CD8-positive, alpha-beta memory T cell (primary cell): ENCODE measurements around the gene CELA2A. TPM values are rescaled to one million over a fixed set of nuclear protein-coding genes. Genes with fewer than 3 reads are reported as not detected.
"Not testable (repeated sequence)": the region's sequence is repeated elsewhere in the genome, so short reads cannot be mapped to it uniquely, and the experiment has no call there.

Source experiments
- CTCF ChIA-PET: fragments of 350-600 bp; sonication (Branson Sonifier 250); formaldehyde crosslinking; loops from one replicate; lab custom pipeline; 2021; ENCODE audit warnings: antibody characterized with exemption; lab: Charles Lee
- POLR2A ChIA-PET: fragments of 350-600 bp; sonication (Branson Sonifier 250); formaldehyde crosslinking; loops from one replicate; lab custom pipeline; 2021; ENCODE audit warnings: antibody characterized with exemption; lab: Charles Lee
- DNase-seq, 5 donors: peaks; one replicate each; pipeline versions ENCODE4 v3.0.0 to v3.0.0-alpha.2; 2020 to 2022; ENCODE audit warnings: mixed read lengths in 1 of 5
- H3K27ac ChIP-seq: one replicate; pipeline ENCODE4 v1.7.0; 2013; ENCODE audit warnings: low read depth, mild to moderate bottlenecking, low read length, moderate library complexity
- H3K27me3 ChIP-seq: 2 replicates; pipeline ENCODE4 v1.7.0; 2013; ENCODE audit warnings: low read length, mild to moderate bottlenecking; ENCODE audit not compliant: insufficient read depth, poor library complexity, severe bottlenecking
- H3K36me3 ChIP-seq: 2 replicates; pipeline ENCODE4 v1.7.0; 2013; ENCODE audit warnings: mild to moderate bottlenecking, low read length, moderate library complexity; ENCODE audit not compliant: insufficient read depth
- H3K4me1 ChIP-seq: 2 replicates; pipeline ENCODE4 v1.7.0; 2013; ENCODE audit warnings: mild to moderate bottlenecking, low read length, moderate library complexity; ENCODE audit not compliant: insufficient read depth
- H3K4me3 ChIP-seq: 2 replicates; pipeline ENCODE4 v1.7.0; 2013; ENCODE audit warnings: mild to moderate bottlenecking, low read length
- H3K9me3 ChIP-seq: 2 replicates; pipeline ENCODE4 v1.7.0; 2013; ENCODE audit warnings: mild to moderate bottlenecking, low read length
- H3K27ac Mint-ChIP-seq, 8 donors: one replicate each; pipeline ENCODE4 v1.8.0; 2020 to 2021; ENCODE audit warnings: mixed read lengths in 8 of 8, mild to moderate bottlenecking in 6 of 8, inconsistent platforms in 3 of 8, moderate library complexity in 3 of 8
- H3K27me3 Mint-ChIP-seq, 2 donors: one replicate each; pipeline ENCODE4 v1.8.0; 2020 to 2021; ENCODE audit warnings: mixed read lengths in 2 of 2, mild to moderate bottlenecking in 1 of 2, moderate library complexity in 1 of 2
- H3K36me3 Mint-ChIP-seq, 3 donors: one replicate each; pipeline ENCODE4 v1.8.0; 2020 to 2021; ENCODE audit warnings: mixed read lengths in 3 of 3, inconsistent platforms in 1 of 3, mild to moderate bottlenecking in 1 of 3
- H3K4me1 Mint-ChIP-seq, 3 donors: one replicate each; pipeline ENCODE4 v1.8.0; 2020 to 2021; ENCODE audit warnings: mixed read lengths in 3 of 3, inconsistent platforms in 1 of 3, mild to moderate bottlenecking in 1 of 3
- H3K4me3 Mint-ChIP-seq, 7 donors: one replicate each; pipeline ENCODE4 v1.8.0; 2020 to 2021; ENCODE audit warnings: mixed read lengths in 7 of 7, mild to moderate bottlenecking in 6 of 7, moderate library complexity in 4 of 7, inconsistent platforms in 2 of 7
- H3K9me3 Mint-ChIP-seq, 5 donors: one replicate each; pipeline ENCODE4 v1.8.0; 2020 to 2022; ENCODE audit warnings: mixed read lengths in 5 of 5, mild to moderate bottlenecking in 3 of 5, moderate library complexity in 2 of 5, inconsistent platforms in 1 of 5
- polyA plus RNA-seq: library from polyadenylated mRNA; unstranded; fragments of 300-500 nt; fragmentation: Illumina TruSeq; gene quantifications from one replicate; pipeline ENCODE4 v1.2.3, GENCODE V29; 2021
- total RNA-seq, 2 experiments: library from RNA; stranded (reverse); gene quantifications; one replicate each; pipeline ENCODE4 v1.2.3, GENCODE V29; 2021

Gene CELA2A
- total and polyA plus RNA-seq, 3 experiments from 2014 or later = not detected

GRCh38 chr1:15514557-15514956, 58.0 kb downstream of the CELA2A start:
- H3K4me3 Mint-ChIP-seq, CTCF ChIA-PET, DNase-seq, H3K27ac ChIP-seq, H3K9me3 ChIP-seq, H3K4me1 ChIP-seq, H3K27me3 Mint-ChIP-seq, H3K9me3 Mint-ChIP-seq, POLR2A ChIA-PET, H3K4me3 ChIP-seq, H3K27ac Mint-ChIP-seq, H3K27me3 ChIP-seq, H3K36me3 ChIP-seq: not testable (repeated sequence)
- peaks cover 4 to 58% (median 21%) of the 10 kb centered on the region in 3 donors for H3K36me3 Mint-ChIP-seq
- H3K4me1 Mint-ChIP-seq = peaks cover 12 to 24% (median 14%) of the 10 kb centered on the region in 3 donors

DNA sequence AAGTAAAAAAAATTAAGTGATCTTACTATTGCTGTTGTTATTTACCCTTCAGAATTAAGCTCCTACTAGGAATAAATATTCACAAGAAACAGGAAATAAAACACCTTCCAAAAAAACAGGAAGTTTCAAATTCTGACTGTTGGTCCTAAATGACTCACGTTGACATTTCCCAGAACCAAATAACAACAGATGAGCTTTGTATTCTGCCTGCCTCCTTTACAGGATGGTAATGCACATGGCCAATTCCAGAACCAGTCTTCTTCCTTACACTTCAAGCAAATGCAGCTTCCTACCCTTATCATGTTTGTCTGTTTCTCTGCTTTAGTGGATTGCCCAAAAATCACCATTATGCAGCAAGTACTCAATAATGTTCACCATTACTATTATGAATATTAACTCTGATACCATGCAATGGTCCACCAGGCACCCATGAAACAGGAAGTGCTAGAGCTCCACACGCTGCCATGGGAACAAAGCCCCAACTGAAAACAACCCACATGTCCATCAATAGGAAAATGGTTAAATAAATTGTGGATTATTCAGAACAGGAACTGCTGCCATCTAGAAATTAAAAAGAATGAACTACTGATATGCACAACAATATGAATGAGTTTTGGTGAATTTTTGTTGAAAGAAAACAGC, 58.6 kb downstream of the CELA2A start:
- Mint-ChIP-seq H3K27me3 (peaks cover 0 to 3% of the 10 kb centered on the region in 2 donors), H3K4me1 (peaks cover 12 to 24% (median 14%) of the 10 kb centered on the region in 3 donors), H3K36me3 (peaks cover 4 to 58% (median 21%) of the 10 kb centered on the region in 3 donors), H3K9me3 (no peaks in the 10 kb centered on the region), H3K4me3 (no peak overlapping the region), H3K27ac (peak overlapping the region in 1 of 8 donors; percentile 12)
- Histone ChIP-seq H3K4me3 (no peak overlapping the region), H3K4me1 (peaks cover 5% of the 10 kb centered on the region), H3K9me3 (no peaks in the 10 kb centered on the region), H3K27me3 (no peaks in the 10 kb centered on the region), H3K36me3 (peaks cover 5% of the 10 kb centered on the region), H3K27ac (no peak overlapping the region)
- DNase-seq = no peak
- ChIA-PET POLR2A (interaction anchor here (0.6 kb wide), 1 partner anchor 150 kb away, joined by 3 read pairs; no protein-coding TSS in a partner anchor), CTCF (no interaction called here)

DNA sequence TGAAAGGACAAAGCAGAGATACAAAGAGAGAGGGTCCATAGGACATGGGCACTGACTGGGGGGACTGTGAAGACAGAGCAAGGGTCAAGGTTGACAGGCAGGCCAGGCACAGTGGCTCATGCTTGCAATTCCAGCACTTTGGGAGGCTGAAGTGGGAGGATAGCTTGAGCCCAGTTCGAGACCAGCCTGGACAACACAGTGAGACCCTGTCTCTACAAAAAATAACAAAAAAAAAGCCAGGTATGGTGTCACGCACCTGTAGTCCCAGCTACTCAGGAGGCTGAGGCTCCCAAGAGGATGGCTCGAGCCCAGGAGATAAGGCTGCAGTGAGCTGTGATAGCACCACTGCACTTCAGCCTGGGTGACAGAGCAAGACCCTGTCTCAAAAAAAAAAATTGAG, 63.1 kb downstream of the CELA2A start:
- H3K4me1 ChIP-seq = peaks cover 5% of the 10 kb centered on the region
- Mint-ChIP-seq H3K4me1 (peaks cover 20 to 31% (median 27%) of the 10 kb centered on the region in 3 donors), H3K27ac (peak overlapping the region in 1 of 8 donors; percentile 47), H3K36me3 (peaks cover 4 to 31% (median 9%) of the 10 kb centered on the region in 3 donors), H3K9me3 (no peaks in the 10 kb centered on the region), H3K4me3 (no peak overlapping the region), H3K27me3 (peaks cover 0 to 1% of the 10 kb centered on the region in 2 donors)
- no peak overlapping the region for H3K27ac ChIP-seq
- no peaks in the 10 kb centered on the region for H3K27me3 ChIP-seq
- POLR2A ChIA-PET = interaction anchor here (0.6 kb wide), 1 partner anchor 11 kb away, joined by 3 read pairs; no protein-coding TSS in a partner anchor
- no peaks in the 10 kb centered on the region for H3K9me3 ChIP-seq
- H3K4me3 ChIP-seq = no peak overlapping the region
- no peaks in the 10 kb centered on the region for H3K36me3 ChIP-seq
- DNase-seq = no peak
- CTCF ChIA-PET = no interaction called here

DNA sequence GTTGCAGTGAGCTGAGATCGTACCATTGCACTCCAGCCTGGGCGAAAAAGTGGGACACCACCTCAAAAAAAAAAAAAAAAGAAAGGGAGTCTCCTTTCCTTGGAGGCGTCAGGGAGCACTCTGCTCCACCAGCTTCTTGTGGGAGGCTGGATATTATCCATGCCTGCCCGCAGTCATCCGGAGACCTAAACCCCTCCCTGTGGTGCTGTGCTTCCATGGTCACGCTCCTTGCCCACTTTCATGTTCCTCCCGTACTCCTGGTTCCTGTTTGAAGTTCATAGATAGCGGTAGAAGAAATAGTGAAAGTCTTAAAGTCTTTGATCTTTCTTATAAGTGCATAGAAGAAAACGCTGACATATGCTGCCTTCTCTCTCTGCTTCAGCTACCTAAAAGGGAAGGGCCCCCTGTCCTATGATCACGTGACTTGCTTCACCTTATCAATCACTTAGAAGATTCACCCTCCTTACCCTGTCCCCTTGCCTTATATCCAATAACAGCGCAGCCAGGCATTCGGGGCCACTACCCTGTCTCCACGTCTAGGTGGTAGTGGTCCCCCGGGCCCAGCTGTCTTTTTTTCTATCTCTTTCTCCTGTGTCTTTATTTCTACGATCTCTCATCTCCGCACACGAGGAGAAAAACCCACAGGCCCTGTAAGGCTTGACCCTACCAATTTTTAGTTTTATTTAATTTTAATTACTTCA, 64.8 kb downstream of the CELA2A start:
- H3K27me3 ChIP-seq, H3K9me3 ChIP-seq, POLR2A ChIA-PET, DNase-seq, H3K9me3 Mint-ChIP-seq, H3K4me3 Mint-ChIP-seq, CTCF ChIA-PET, H3K36me3 ChIP-seq, H3K27ac ChIP-seq, H3K27me3 Mint-ChIP-seq, H3K4me3 ChIP-seq: not testable (repeated sequence)
- Mint-ChIP-seq H3K4me1 (peaks cover 29 to 39% (median 34%) of the 10 kb centered on the region in 3 donors), H3K27ac (peak overlapping the region in 1 of 8 donors; percentile 52), H3K36me3 (peaks cover 4 to 26% (median 9%) of the 10 kb centered on the region in 3 donors)
- H3K4me1 ChIP-seq = peaks cover 13% of the 10 kb centered on the region

Other genes with a start within 250 kb of the CELA2A start
- gene FHAD1, start 209.5 kb upstream of the CELA2A start, total RNA-seq = not detected
- not detected for gene FHAD1, start 209.5 kb upstream of the CELA2A start, polyA plus RNA-seq
- gene EFHD2, start 46.8 kb upstream of the CELA2A start, total RNA-seq = 10 to 100 TPM; 64.7 to 67.9 TPM
- gene EFHD2, start 46.8 kb upstream of the CELA2A start, polyA plus RNA-seq = 154 TPM
- not detected for gene CTRC, start 18.3 kb upstream of the CELA2A start, total RNA-seq
- gene CTRC, start 18.3 kb upstream of the CELA2A start, polyA plus RNA-seq = not detected
- gene CELA2B, start 19.4 kb downstream of the CELA2A start, total RNA-seq = not detected
- not detected for gene CELA2B, start 19.4 kb downstream of the CELA2A start, polyA plus RNA-seq
- gene CASP9, start 67.5 kb downstream of the CELA2A start, total RNA-seq = 1 to 10 TPM; 9.2 to 9.6 TPM
- gene CASP9, start 67.5 kb downstream of the CELA2A start, polyA plus RNA-seq = 9.8 TPM
- gene DNAJC16, start 70.1 kb downstream of the CELA2A start, total RNA-seq = 10 to 100 TPM; 19.4 to 22.0 TPM
- 9.1 TPM for gene DNAJC16, start 70.1 kb downstream of the CELA2A start, polyA plus RNA-seq
- gene AGMAT, start 128.3 kb downstream of the CELA2A start, total RNA-seq = 10 to 100 TPM; 18.5 to 19.7 TPM
- 6.2 TPM for gene AGMAT, start 128.3 kb downstream of the CELA2A start, polyA plus RNA-seq
- gene DDI2, start 160.7 kb downstream of the CELA2A start, total RNA-seq = 10 to 100 TPM; 47.8 to 50.4 TPM
- gene DDI2, start 160.7 kb downstream of the CELA2A start, polyA plus RNA-seq = 6.1 TPM
- 10 to 100 TPM; 55.8 to 56.3 TPM for gene PLEKHM2, start 227.6 kb downstream of the CELA2A start, total RNA-seq
- gene PLEKHM2, start 227.6 kb downstream of the CELA2A start, polyA plus RNA-seq = 8.3 TPM